Heart left ventricle (tissue), 16 donors: Measurements from ENCODE around the gene C6orf132. TPM values are rescaled to one million over a fixed set of nuclear protein-coding genes. Genes with fewer than 3 reads are reported as not detected.

Experiments
- ATAC-seq, 4 donors: fragments of 200-7000 bp; cut with Tn5 transposase; one replicate each; pipeline ENCODE4 v1.9.1; 2020 to 2022; ENCODE audit warnings: moderate library complexity in 4 of 4, mild to moderate bottlenecking in 3 of 4, moderate number of reproducible peaks in 1 of 4
- DNase-seq, 5 donors: peaks; one replicate each; pipeline ENCODE4 v3.0.0-alpha.2; 2020
- H3K27ac ChIP-seq, 12 donors: fragments of 200-600 bp; sonication (generic) in 4 of 12; one replicate each; pipeline versions ENCODE4 v1.5.0 to v1.8.0; 2016 to 2022; ENCODE audit warnings: mild to moderate bottlenecking in 2 of 12
- H3K27me3 ChIP-seq, 9 donors: fragments of 200-600 bp; sonication (generic) in 2 of 9; one replicate each; pipeline versions ENCODE4 v1.5.1 to v1.8.0; 2016 to 2022; ENCODE audit warnings: mild to moderate bottlenecking in 3 of 9
- H3K36me3 ChIP-seq, 9 donors: fragments of 200-600 bp; sonication (generic) in 2 of 9; one replicate each; pipeline versions ENCODE4 v1.5.0 to v1.8.0; 2018 to 2022; ENCODE audit warnings: mild to moderate bottlenecking in 2 of 9
- H3K4me1 ChIP-seq, 12 donors: fragments of 200-600 bp; sonication (generic) in 4 of 12; one replicate each; pipeline versions ENCODE4 v1.5.0 to v1.8.0; 2016 to 2022; ENCODE audit warnings: mild to moderate bottlenecking in 3 of 12
- H3K4me3 ChIP-seq, 12 donors: fragments of 200-600 bp; sonication (generic) in 4 of 12; one replicate each; pipeline versions ENCODE4 v1.5.0 to v1.8.0; 2017 to 2022; ENCODE audit warnings: mild to moderate bottlenecking in 9 of 12, moderate library complexity in 4 of 12
- H3K9me3 ChIP-seq, 12 donors: fragments of 200-600 bp; sonication (generic) in 4 of 12; one replicate each; pipeline versions ENCODE4 v1.5.0 to v1.8.0; 2016 to 2022; ENCODE audit warnings: mild to moderate bottlenecking in 1 of 12
- CTCF ChIP-seq, 12 donors: fragments of 200-600 bp; sonication (generic) in 4 of 12; IDR thresholded peaks; one replicate each; pipeline versions ENCODE4 v1.5.0 to v1.8.0; 2018 to 2022; ENCODE audit warnings: antibody characterized with exemption in 12 of 12, mild to moderate bottlenecking in 5 of 12
- POLR2A ChIP-seq, 2 donors: fragments of 450-650 bp; IDR thresholded peaks; one replicate each; pipeline ENCODE4 v1.6.1; 2017; ENCODE audit warnings: antibody characterized with exemption in 2 of 2, mild to moderate bottlenecking in 2 of 2, moderate library complexity in 2 of 2
- WGBS, 4 donors: extraction: QIAGEN DNeasy Blood & Tissue Kit in 2 of 4; methylation state at CpG; one replicate each; pipeline versions ENCODE4 v1.1.5 to v1.1.7; 2013 to 2018; 5-methylcytosine and 5-hydroxymethylcytosine counted together
- intact Hi-C, 10 donors: fragments of 100-400 bp; cut with DNase I; formaldehyde crosslinking; loops; one replicate each; pipeline versions ENCODE4 v1.11.1 to v1.14.2; 2022
- polyA plus RNA-seq, 2 donors: library from polyadenylated mRNA; stranded (reverse); fragments of 200-250 nt; gene quantifications; one replicate each; pipeline ENCODE4 v1.2.3, GENCODE V29; 2013
- total RNA-seq, 9 donors: library from RNA; depleted of rRNA in 2 of 9; stranded (reverse); fragments of >200 nt in 2 of 9; fragmentation: NEBNext Ultra II Directional in 3 of 9; extraction: Animal tissue kit (Norgen Biotek cat#: 25700) in 3 of 9; gene quantifications; one replicate each; pipeline versions ENCODE4 v1.1.0 to v1.2.4, GENCODE V29; 2016 to 2023
- donor health status: ischemic (EF 13 %, LVEDD 7.1; RV severe dilation, severe dysfunction).
- donor health status: healthy with polysubstance abuse.
- donor health status: DM: no; HTN: yes; CAD: no.
- donor health status: DM: no; HTN: no; CAD: no.
- donor health status: ischemic (EF 25% LVEDD 6.9; RV normal size, moderate dysfunction).
- donor health status: ischemic (EF 25% LVEDD 5.7; RV mildly dilated, moderate dysfunction).
- donor health status: healthy.
- donor health status: DM: yes; HTN: yes; CAD: no.
- donor health status: ischemic (EF 35%, LVEDD 5.7; RV mildly dilated, moderate dysfunction).
- donor health status: nonischemic (EF 11% LVEDD 7.7; RV severe dilation, severe dysfunction).
- donor health status: DM: yes; HTN: yes; CAD: no.
- donor health status: PGD.
- donor health status: ischemic (EF 29% LVEDD 5.4; RV normal size, mild dysfunction).
- donor health status: nonischemic (EF 23%, LVEDD 6.1; RV moderate dilation, normal function).

Gene C6orf132
- total and polyA plus RNA-seq, 11 donors = 0.30 to 5.7 (median 2.2) TPM

DNA sequence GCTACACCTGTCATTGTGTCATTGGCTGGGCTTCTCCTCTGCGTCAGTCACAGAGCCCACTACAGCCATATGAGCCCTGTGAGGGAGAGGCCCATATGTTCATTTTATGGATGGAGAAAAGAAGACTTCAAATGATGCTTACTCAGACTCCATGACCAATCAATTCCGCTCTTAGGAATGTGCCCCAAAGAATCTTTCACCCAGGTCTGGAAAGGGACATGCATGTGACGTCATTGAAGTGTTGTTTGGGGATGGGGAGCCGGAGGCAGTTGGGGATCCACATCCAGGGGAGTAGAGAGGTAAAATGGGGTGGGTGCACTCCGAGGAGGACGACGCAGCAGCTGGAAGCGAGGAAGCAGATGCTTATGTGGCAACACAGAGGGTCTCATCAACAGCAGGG is 9.6 kb upstream of the C6orf132 start:
- no peak for TF ChIP-seq CTCF (IDR thresholded peaks at IDR 0.05)
- TF ChIP-seq POLR2A (IDR thresholded peaks at IDR 0.05) = no peak
- Histone ChIP-seq H3K4me3 (no peak overlapping the region), H3K27me3 (no peaks in the 10 kb centered on the region), H3K27ac (no peak overlapping the region), H3K4me1 (no peaks in the 10 kb centered on the region), H3K9me3 (no peaks in the 10 kb centered on the region), H3K36me3 (no peaks in the 10 kb centered on the region)
- WGBS, 4 donors = 78 to 87% (median 78%) methylated on average over 8 of the region's 8 CpGs
- intact Hi-C loops = no loop called here
- no peak for ATAC-seq
- DNase-seq = no peak

GRCh38 chr6:42150254-42150653 is 7.8 kb upstream of the C6orf132 start:
- Histone ChIP-seq H3K36me3 (no peaks in the 10 kb centered on the region), H3K27me3 (no peaks in the 10 kb centered on the region), H3K27ac (no peak overlapping the region), H3K4me3 (no peak overlapping the region), H3K4me1 (no peaks in the 10 kb centered on the region), H3K9me3 (no peaks in the 10 kb centered on the region)
- ATAC-seq (no peak), DNase-seq (no peak)
- WGBS, 4 donors = 85 to 91% (median 90%) methylated on average over 8 of the region's 8 CpGs
- TF ChIP-seq POLR2A (IDR thresholded peaks at IDR 0.05) (no peak), CTCF (IDR thresholded peaks at IDR 0.05) (no peak)
- intact Hi-C loops = no loop called here

DNA sequence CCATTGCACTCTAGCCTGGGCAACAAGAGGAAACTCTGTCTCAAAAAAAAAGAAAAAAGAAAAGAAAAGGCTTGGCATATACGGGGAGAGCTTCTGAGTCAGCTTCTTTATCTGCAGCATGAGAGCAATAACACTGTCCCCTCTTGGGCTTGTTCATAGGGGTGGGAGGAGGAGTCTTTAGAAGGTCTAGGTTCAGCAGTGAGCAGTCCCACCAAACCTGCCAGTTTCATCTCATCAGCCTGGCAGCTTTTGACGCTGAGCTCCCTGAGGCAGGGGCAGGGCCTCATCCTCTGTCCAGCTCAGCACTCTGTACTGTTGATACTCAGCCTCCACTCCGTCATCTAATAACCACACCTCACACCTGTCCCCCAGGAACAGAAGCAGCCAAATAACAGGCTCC is 5.6 kb upstream of the C6orf132 start:
- 57 to 68% (median 61%) methylated on average over 3 of the region's 3 CpGs for WGBS, 4 donors
- no peaks in the 10 kb centered on the region for H3K9me3 ChIP-seq
- peaks cover 0 to 2% (median 0%) of the 10 kb centered on the region in 12 donors for H3K4me1 ChIP-seq
- no peaks in the 10 kb centered on the region for H3K36me3 ChIP-seq
- DNase-seq (no peak), ATAC-seq (no peak)
- no peak overlapping the region for H3K4me3 ChIP-seq
- no peak for TF ChIP-seq POLR2A (IDR thresholded peaks at IDR 0.05)
- TF ChIP-seq CTCF (IDR thresholded peaks at IDR 0.05) = no peak
- H3K27me3 ChIP-seq = peaks cover 0 to 6% (median 3%) of the 10 kb centered on the region in 9 donors
- no peak overlapping the region for H3K27ac ChIP-seq
- intact Hi-C loops = no loop called here

- TF ChIP-seq CTCF (IDR thresholded peaks at IDR 0.05) (no peak), POLR2A (IDR thresholded peaks at IDR 0.05) (no peak)
- DNase-seq = no peak
- 74 to 84% (median 79%) methylated on average over 10 of the region's 10 CpGs for WGBS, 4 donors
- peaks cover 0 to 9% (median 6%) of the 10 kb centered on the region in 12 donors for H3K4me1 ChIP-seq
- intact Hi-C loops = no loop called here
- no peaks in the 10 kb centered on the region for H3K9me3 ChIP-seq
- ATAC-seq = no peak
- H3K27ac ChIP-seq = no peak overlapping the region
- no peak overlapping the region for H3K4me3 ChIP-seq
- no peaks in the 10 kb centered on the region for H3K36me3 ChIP-seq
- H3K27me3 ChIP-seq = peaks cover 0 to 16% (median 6%) of the 10 kb centered on the region in 9 donors
Observed at GRCh38 chr6:42147138-42147562, 4.7 kb upstream of the C6orf132 start.
